Measurements from ENCODE around the gene FNTB.

The FNTB gene

DNA sequence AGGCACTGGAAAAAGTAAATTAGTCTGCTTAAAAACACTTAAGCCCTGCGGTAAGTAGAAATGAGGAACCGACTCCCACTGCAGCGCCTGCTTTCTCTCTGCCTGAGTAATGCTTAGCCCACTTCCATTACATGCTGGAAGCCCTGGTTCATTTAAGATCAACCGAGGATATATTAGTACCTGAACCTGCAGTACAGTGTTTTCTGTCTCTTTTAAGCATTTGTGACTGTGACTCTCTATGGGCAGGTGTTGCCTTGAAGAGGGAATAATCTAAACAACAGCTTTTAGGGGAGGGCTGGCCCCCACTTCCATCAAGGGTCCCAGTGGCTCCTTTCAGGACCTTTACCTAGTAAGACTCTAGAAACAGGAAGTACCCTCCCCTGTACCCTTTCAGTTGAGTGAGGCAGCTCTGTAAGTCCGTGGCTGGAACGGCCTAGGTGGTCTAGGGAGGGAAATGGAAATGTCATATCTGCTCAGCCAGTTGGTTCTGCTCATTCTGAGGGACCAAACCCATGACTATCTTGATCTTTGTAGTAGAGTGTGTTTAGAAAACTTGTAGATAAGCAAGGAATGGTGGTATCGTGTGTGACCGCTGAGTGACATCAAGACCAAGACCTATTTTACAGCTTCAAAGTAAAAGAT lies 56.2 kb downstream of the FNTB start:
- Histone ChIP-seq H3K27ac (replicated peaks) (peak overlapping the region; percentile 86), H3K27me3 (ENCODE audit: insufficient read depth, poor library complexity, severe bottlenecking) (no peaks in the 10 kb centered on the region), H3K4me3 (replicated peaks; ENCODE audit: insufficient read depth, low read length) (no peak overlapping the region)
- TF ChIP-seq SPI1 (IDR thresholded peaks at IDR 0.05; ENCODE audit: borderline replicate concordance, low read depth), result peak; percentile 69
- TF ChIP-seq GABPA (IDR thresholded peaks at IDR 0.05; ENCODE audit: low read depth), result no peak
- DNase-seq (ENCODE audit: low read depth in 1 of 2, low spot score in 1 of 2), result peak in 1 of 2 experiments; percentile 67

DNA sequence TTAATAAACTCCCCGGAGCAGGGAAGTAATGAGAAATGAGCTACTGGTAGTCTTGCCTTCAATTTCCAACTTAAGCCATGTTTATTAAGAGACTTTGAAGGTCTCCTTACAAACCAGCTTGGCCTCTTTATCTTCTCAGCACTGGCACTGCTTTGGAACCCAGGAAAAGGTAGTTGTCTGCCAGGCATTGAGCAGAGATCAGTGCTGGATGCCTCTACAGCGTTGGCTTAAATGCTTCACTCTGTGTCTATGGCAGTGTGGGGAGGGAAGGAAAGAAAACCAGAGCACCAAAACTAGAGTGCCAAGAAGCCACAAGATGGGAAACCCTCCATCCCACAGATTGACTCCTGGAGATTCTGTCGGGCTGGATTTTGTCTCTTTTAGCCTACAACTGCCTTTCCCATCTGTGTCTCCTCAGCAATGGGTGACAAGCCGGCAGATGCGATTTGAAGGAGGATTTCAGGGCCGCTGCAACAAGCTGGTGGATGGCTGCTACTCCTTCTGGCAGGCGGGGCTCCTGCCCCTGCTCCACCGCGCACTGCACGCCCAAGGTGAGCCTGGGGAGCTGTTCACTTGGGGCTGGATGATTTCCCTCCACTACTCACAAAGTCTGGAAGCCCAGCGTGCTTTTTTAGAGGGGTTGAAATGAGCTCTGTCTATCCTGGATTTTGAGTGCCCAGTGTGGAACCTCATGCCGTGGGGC lies 57.3 kb downstream of the FNTB start:
- Histone ChIP-seq H3K4me3 (replicated peaks; ENCODE audit: insufficient read depth, low read length) (no peak overlapping the region), H3K27me3 (ENCODE audit: insufficient read depth, poor library complexity, severe bottlenecking) (no peaks in the 10 kb centered on the region), H3K27ac (replicated peaks) (peak overlapping the region; percentile 86)
- TF ChIP-seq, protein P1, sequence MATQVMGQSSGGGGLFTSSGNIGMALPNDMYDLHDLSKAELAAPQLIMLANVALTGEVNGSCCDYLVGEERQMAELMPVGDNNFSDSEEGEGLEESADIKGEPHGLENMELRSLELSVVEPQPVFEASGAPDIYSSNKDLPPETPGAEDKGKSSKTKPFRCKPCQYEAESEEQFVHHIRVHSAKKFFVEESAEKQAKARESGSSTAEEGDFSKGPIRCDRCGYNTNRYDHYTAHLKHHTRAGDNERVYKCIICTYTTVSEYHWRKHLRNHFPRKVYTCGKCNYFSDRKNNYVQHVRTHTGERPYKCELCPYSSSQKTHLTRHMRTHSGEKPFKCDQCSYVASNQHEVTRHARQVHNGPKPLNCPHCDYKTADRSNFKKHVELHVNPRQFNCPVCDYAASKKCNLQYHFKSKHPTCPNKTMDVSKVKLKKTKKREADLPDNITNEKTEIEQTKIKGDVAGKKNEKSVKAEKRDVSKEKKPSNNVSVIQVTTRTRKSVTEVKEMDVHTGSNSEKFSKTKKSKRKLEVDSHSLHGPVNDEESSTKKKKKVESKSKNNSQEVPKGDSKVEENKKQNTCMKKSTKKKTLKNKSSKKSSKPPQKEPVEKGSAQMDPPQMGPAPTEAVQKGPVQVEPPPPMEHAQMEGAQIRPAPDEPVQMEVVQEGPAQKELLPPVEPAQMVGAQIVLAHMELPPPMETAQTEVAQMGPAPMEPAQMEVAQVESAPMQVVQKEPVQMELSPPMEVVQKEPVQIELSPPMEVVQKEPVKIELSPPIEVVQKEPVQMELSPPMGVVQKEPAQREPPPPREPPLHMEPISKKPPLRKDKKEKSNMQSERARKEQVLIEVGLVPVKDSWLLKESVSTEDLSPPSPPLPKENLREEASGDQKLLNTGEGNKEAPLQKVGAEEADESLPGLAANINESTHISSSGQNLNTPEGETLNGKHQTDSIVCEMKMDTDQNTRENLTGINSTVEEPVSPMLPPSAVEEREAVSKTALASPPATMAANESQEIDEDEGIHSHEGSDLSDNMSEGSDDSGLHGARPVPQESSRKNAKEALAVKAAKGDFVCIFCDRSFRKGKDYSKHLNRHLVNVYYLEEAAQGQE (IDR thresholded peaks at IDR 0.05; ENCODE audit: insufficient replicate concordance, low read depth), result no peak
- TF ChIP-seq POLR2AphosphoS5 (IDR thresholded peaks at IDR 0.05; ENCODE audit: low read depth) (no peak), SPI1 (IDR thresholded peaks at IDR 0.05; ENCODE audit: borderline replicate concordance, low read depth) (no peak), GABPA (IDR thresholded peaks at IDR 0.05; ENCODE audit: low read depth) (no peak)
- TF ChIP-seq, protein P2, sequence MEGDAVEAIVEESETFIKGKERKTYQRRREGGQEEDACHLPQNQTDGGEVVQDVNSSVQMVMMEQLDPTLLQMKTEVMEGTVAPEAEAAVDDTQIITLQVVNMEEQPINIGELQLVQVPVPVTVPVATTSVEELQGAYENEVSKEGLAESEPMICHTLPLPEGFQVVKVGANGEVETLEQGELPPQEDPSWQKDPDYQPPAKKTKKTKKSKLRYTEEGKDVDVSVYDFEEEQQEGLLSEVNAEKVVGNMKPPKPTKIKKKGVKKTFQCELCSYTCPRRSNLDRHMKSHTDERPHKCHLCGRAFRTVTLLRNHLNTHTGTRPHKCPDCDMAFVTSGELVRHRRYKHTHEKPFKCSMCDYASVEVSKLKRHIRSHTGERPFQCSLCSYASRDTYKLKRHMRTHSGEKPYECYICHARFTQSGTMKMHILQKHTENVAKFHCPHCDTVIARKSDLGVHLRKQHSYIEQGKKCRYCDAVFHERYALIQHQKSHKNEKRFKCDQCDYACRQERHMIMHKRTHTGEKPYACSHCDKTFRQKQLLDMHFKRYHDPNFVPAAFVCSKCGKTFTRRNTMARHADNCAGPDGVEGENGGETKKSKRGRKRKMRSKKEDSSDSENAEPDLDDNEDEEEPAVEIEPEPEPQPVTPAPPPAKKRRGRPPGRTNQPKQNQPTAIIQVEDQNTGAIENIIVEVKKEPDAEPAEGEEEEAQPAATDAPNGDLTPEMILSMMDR (IDR thresholded peaks at IDR 0.05; ENCODE audit: insufficient read depth, low read length), result no peak
- no peak for DNase-seq (ENCODE audit: low read depth in 1 of 2, low spot score in 1 of 2)

DNA sequence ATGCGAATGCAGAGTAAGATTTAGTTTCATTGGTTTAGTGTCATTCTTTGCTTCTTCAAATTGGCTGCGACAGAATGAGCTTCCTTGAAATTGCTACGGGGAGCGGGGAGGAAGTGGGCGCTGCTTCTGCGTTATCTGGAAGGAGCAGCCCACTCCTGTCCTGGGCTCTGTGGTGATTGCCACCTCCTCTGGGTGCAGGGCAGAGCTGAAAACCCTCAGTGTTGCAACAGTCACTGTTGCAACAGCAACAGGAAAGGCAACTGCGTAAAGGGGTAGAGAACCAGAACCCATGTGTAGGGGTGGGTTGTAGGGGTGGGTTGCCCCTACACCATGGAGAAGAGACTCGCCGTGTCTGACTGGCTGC lies 57.9 kb downstream of the FNTB start:
- Histone ChIP-seq H3K27ac (replicated peaks) (peak overlapping the region; percentile 86), H3K27me3 (ENCODE audit: insufficient read depth, poor library complexity, severe bottlenecking) (no peaks in the 10 kb centered on the region), H3K4me3 (replicated peaks; ENCODE audit: insufficient read depth, low read length) (no peak overlapping the region)
- DNase-seq (ENCODE audit: low read depth in 1 of 2, low spot score in 1 of 2), result peak; percentile 67 to 94
- TF ChIP-seq SPI1 (IDR thresholded peaks at IDR 0.05; ENCODE audit: borderline replicate concordance, low read depth) (peak; percentile 83; the same call in 1 of the 2 replicates), POLR2AphosphoS5 (IDR thresholded peaks at IDR 0.05; ENCODE audit: low read depth) (peak; percentile 86), GABPA (IDR thresholded peaks at IDR 0.05; ENCODE audit: low read depth) (no peak)
- TF ChIP-seq, protein P2 (IDR thresholded peaks at IDR 0.05; ENCODE audit: insufficient read depth, low read length), result no peak
- TF ChIP-seq, protein P1 (IDR thresholded peaks at IDR 0.05; ENCODE audit: insufficient replicate concordance, low read depth), result peak; percentile 39

DNA sequence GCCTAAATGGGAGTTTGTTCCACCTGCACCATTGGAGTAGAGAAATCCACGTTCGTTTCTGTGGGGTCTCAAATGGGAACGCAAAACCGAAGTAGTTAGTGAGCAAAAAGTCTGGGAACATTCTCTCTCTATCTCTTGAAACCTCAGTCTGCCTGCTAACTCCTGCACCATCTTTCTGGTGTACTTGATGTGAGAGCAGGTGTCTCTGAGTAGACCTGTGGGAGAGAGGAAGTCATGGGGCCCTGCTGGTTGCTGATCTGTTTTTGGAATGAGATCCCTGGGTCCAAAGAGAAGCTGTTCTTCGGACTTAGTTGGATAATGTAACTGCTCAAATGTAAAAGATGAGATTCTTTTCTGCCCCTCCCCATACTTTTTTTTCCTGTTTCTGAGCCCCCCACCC lies 58.3 kb downstream of the FNTB start:
- peak; percentile 55 for TF ChIP-seq SPI1 (IDR thresholded peaks at IDR 0.05; ENCODE audit: borderline replicate concordance, low read depth)
- TF ChIP-seq GABPA (IDR thresholded peaks at IDR 0.05; ENCODE audit: low read depth), result no peak
- TF ChIP-seq, protein P1 (IDR thresholded peaks at IDR 0.05; ENCODE audit: insufficient replicate concordance, low read depth), result no peak
- TF ChIP-seq, protein P2 (IDR thresholded peaks at IDR 0.05; ENCODE audit: insufficient read depth, low read length), result no peak
- no peak for TF ChIP-seq POLR2AphosphoS5 (IDR thresholded peaks at IDR 0.05; ENCODE audit: low read depth)
- H3K27ac ChIP-seq (replicated peaks), result peak overlapping the region; percentile 86
- H3K4me3 ChIP-seq (replicated peaks; ENCODE audit: insufficient read depth, low read length), result no peak overlapping the region
- no peaks in the 10 kb centered on the region for H3K27me3 ChIP-seq (ENCODE audit: insufficient read depth, poor library complexity, severe bottlenecking)
- peak; percentile 20 to 23 for DNase-seq (ENCODE audit: low read depth in 1 of 2, low spot score in 1 of 2)

Data from HL-60 (cell line).